ENCODE results near the gene PLEKHA1.

- TF ChIP-seq CTCF (IDR thresholded peaks at IDR 0.05) (no peak), CHD2 (IDR thresholded peaks at IDR 0.05; ENCODE audit: low read length, partially characterized antibody) (no peak), RAD21 (IDR thresholded peaks at IDR 0.05; ENCODE audit: low read length) (no peak), GABPA (IDR thresholded peaks at IDR 0.05; ENCODE audit: low read depth) (no peak), MEF2A (IDR thresholded peaks at IDR 0.05; ENCODE audit: borderline replicate concordance, low read depth) (no peak)
- TF ChIP-seq, protein P1, sequence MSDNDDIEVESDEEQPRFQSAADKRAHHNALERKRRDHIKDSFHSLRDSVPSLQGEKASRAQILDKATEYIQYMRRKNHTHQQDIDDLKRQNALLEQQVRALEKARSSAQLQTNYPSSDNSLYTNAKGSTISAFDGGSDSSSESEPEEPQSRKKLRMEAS (IDR thresholded peaks at IDR 0.05; ENCODE audit: low read depth) = no peak
- TF ChIP-seq, protein P2, sequence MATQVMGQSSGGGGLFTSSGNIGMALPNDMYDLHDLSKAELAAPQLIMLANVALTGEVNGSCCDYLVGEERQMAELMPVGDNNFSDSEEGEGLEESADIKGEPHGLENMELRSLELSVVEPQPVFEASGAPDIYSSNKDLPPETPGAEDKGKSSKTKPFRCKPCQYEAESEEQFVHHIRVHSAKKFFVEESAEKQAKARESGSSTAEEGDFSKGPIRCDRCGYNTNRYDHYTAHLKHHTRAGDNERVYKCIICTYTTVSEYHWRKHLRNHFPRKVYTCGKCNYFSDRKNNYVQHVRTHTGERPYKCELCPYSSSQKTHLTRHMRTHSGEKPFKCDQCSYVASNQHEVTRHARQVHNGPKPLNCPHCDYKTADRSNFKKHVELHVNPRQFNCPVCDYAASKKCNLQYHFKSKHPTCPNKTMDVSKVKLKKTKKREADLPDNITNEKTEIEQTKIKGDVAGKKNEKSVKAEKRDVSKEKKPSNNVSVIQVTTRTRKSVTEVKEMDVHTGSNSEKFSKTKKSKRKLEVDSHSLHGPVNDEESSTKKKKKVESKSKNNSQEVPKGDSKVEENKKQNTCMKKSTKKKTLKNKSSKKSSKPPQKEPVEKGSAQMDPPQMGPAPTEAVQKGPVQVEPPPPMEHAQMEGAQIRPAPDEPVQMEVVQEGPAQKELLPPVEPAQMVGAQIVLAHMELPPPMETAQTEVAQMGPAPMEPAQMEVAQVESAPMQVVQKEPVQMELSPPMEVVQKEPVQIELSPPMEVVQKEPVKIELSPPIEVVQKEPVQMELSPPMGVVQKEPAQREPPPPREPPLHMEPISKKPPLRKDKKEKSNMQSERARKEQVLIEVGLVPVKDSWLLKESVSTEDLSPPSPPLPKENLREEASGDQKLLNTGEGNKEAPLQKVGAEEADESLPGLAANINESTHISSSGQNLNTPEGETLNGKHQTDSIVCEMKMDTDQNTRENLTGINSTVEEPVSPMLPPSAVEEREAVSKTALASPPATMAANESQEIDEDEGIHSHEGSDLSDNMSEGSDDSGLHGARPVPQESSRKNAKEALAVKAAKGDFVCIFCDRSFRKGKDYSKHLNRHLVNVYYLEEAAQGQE (IDR thresholded peaks at IDR 0.05; ENCODE audit: low read depth, low read length) = no peak
These were observed 86.8 kb downstream of the PLEKHA1 start, which contains the start of gene HTRA1 for GRCh38 chr10:122461367-122461728.
